HEK293T (cell line): ENCODE data around the gene DNAJC6.

Source experiments
- ARNT ChIP-seq: fragments of 450-650 bp; IDR thresholded peaks from 2 replicates; pipeline ENCODE4 v1.6.1; 2017; ENCODE audit warnings: mild to moderate bottlenecking
- BHLHE40 ChIP-seq: fragments of 450-650 bp; IDR thresholded peaks from 2 replicates; pipeline ENCODE4 v1.6.1; 2016; ENCODE audit warnings: mild to moderate bottlenecking, moderate library complexity, borderline replicate concordance
- CTBP1 ChIP-seq: fragments of 450-650 bp; IDR thresholded peaks from 2 replicates; pipeline ENCODE4 v1.6.1; 2016; ENCODE audit warnings: borderline replicate concordance
- ELF4 ChIP-seq: fragments of 450-650 bp; IDR thresholded peaks from 2 replicates; pipeline ENCODE4 v1.6.1; 2017; ENCODE audit warnings: antibody characterized with exemption
- FOXA1 ChIP-seq: fragments of 450-650 bp; IDR thresholded peaks from 2 replicates; pipeline ENCODE4 v1.6.1; 2016; ENCODE audit warnings: mild to moderate bottlenecking
- FOXK2 ChIP-seq: fragments of 450-650 bp; IDR thresholded peaks from 2 replicates; pipeline ENCODE4 v1.6.1; 2016; ENCODE audit warnings: mild to moderate bottlenecking
- NFRKB ChIP-seq: fragments of 450-650 bp; IDR thresholded peaks from 2 replicates; pipeline ENCODE4 v1.6.1; 2016; ENCODE audit warnings: mild to moderate bottlenecking, moderate library complexity
- SP1 ChIP-seq: fragments of 450-650 bp; IDR thresholded peaks from 2 replicates; pipeline ENCODE4 v1.6.1; 2017
- SUZ12 ChIP-seq: fragments of 450-650 bp; IDR thresholded peaks from 2 replicates; pipeline ENCODE4 v1.6.1; 2016; ENCODE audit warnings: mild to moderate bottlenecking
- TARDBP ChIP-seq: fragments of 450-650 bp; IDR thresholded peaks from 2 replicates; pipeline ENCODE4 v1.6.1; 2016
- ZNF384 ChIP-seq: fragments of 450-650 bp; IDR thresholded peaks from 2 replicates; pipeline ENCODE4 v1.6.1; 2016
- TF ChIP-seq, protein P1 (sequence below): fragments of 450-650 bp; IDR thresholded peaks from 2 replicates; pipeline ENCODE4 v1.6.1; 2016

DNA sequence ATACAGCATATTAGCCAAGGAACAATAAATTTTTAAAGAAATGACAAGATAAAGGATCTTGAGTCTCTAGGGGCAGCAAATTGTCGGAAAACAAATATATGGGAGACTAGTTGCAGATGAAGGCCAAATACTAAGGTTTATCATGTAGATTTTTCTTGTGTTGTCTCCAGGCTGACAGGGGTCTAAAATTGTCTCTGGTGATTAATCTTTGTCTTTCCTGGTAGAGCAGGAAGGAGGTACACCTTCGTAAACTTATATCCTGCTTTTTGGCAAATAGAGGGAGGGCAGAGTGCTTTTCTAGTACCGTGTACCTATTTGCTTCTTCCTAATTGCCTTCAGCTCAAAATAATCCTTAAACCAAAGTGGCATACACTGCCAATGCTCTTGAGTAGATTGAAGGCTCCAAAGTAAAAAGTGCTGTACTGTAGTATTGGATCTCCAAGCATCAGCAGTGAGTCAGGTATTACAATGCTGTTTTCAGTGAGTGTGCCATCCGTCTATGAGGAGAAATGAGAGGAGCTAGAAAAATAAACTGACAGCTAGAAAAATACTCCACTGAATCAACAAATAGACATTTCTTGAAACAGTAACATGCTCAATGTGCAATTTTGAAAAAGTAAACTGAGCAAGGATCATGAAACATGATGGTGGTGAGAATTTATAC, 109.3 kb downstream of the DNAJC6 start:
- no peak for TF ChIP-seq BHLHE40
- TF ChIP-seq ELF4: no peak
- no peak for TF ChIP-seq TARDBP
- no peak for TF ChIP-seq NFRKB
- TF ChIP-seq FOXA1: no peak
- TF ChIP-seq CTBP1: no peak
- TF ChIP-seq, protein P1, sequence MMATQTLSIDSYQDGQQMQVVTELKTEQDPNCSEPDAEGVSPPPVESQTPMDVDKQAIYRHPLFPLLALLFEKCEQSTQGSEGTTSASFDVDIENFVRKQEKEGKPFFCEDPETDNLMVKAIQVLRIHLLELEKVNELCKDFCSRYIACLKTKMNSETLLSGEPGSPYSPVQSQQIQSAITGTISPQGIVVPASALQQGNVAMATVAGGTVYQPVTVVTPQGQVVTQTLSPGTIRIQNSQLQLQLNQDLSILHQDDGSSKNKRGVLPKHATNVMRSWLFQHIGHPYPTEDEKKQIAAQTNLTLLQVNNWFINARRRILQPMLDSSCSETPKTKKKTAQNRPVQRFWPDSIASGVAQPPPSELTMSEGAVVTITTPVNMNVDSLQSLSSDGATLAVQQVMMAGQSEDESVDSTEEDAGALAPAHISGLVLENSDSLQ: no peak
- TF ChIP-seq SP1: no peak
- TF ChIP-seq SUZ12: no peak
- no peak for TF ChIP-seq FOXK2
- TF ChIP-seq ARNT: no peak
- no peak for TF ChIP-seq ZNF384
